Measurements from ENCODE around the gene BSDC1.

DNA sequence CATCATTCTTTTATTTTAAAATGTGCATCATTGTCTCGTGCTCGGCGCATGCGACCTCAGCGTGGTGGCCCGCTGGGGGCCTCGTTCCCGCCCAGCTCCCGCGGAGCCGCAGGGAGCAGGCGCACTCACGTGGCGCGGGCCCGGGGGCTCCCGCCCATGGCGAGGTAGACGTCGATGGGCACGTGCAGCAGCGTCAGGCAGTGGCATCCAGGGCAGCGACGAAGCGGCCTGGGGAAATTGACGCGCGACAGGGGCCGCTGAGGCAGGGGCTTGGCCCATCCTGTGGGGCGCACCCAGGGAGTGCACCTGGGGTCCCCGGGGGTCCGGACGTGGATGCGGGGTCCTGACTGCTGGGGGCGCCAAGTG, 33.0 kb downstream of the BSDC1 start:
- TF ChIP-seq CTCF (IDR thresholded peaks at IDR 0.05): no peak
- no peak for TF ChIP-seq REST (IDR thresholded peaks at IDR 0.05; ENCODE audit: insufficient read depth in 1 of 2, low read depth in 2 of 2, low read length in 1 of 2)
- no peak for TF ChIP-seq TCF7L2 (IDR thresholded peaks at IDR 0.05; ENCODE audit: low read depth, low read length)
- TF ChIP-seq POLR2AphosphoS5 (IDR thresholded peaks at IDR 0.05; ENCODE audit: low read depth, low read length): no peak
- no peak for TF ChIP-seq SIN3A (IDR thresholded peaks at IDR 0.05; ENCODE audit: borderline replicate concordance, insufficient read depth, low read depth, low read length)
